Stimulated activated CD8-positive, alpha-beta memory T cell treated with anti-CD3 and anti-CD28 coated beads, Interleukin-12 subunit alpha, Interleukin-12 subunit beta, amount 100 ng/mL, for 1 hour (primary cell): ENCODE data around the gene RXRA.

Source experiments
- DNase-seq: peaks from one replicate; pipeline ENCODE4 v3.0.0-alpha.2; 2020; ENCODE audit warnings: low read depth

RXRA gene

GRCh38 chr9:134473141-134474054 lies 147.1 kb downstream of the RXRA start:
- DNase-seq, result no peak

- DNase-seq, result no peak
Measured at GRCh38 chr9:134474055-134474370, 147.8 kb downstream of the RXRA start.

- DNase-seq, result no peak
Measured at GRCh38 chr9:134475011-134475790, 148.9 kb downstream of the RXRA start.

- DNase-seq, result no peak
Measured at GRCh38 chr9:134476272-134476941, 150.2 kb downstream of the RXRA start.

GRCh38 chr9:134476942-134477335 lies 150.7 kb downstream of the RXRA start:
- no peak for DNase-seq

GRCh38 chr9:134477342-134477925 lies 151.2 kb downstream of the RXRA start:
- no peak for DNase-seq

GRCh38 chr9:134477927-134478326 lies 151.7 kb downstream of the RXRA start:
- DNase-seq, result no peak

- no peak for DNase-seq
Measured at GRCh38 chr9:134481762-134482161, 155.5 kb downstream of the RXRA start.

- no peak for DNase-seq
Measured at GRCh38 chr9:134482226-134482625, 156.0 kb downstream of the RXRA start.

- DNase-seq, result no peak
Measured at GRCh38 chr9:134483361-134484184, 157.3 kb downstream of the RXRA start.

GRCh38 chr9:134484479-134484878 lies 158.2 kb downstream of the RXRA start:
- no peak for DNase-seq

- no peak for DNase-seq
Measured at GRCh38 chr9:134485653-134486052, 159.4 kb downstream of the RXRA start.

- DNase-seq, result no peak
Measured at GRCh38 chr9:134486143-134486591, 159.9 kb downstream of the RXRA start.

GRCh38 chr9:134486596-134486995 lies 160.3 kb downstream of the RXRA start:
- no peak for DNase-seq
